ENCODE data around the gene G3BP1. TPM values are rescaled to one million over a fixed set of nuclear protein-coding genes. Genes with fewer than 3 reads are reported as not detected.

Gene G3BP1
- total and polyA plus RNA-seq, 9 of the 15 experiments (the other 6 are each of a cell fraction or from before 2014, with no cell fraction given), result 54.7 to 264 (median 105) TPM

- TF ChIP-seq, protein P1, sequence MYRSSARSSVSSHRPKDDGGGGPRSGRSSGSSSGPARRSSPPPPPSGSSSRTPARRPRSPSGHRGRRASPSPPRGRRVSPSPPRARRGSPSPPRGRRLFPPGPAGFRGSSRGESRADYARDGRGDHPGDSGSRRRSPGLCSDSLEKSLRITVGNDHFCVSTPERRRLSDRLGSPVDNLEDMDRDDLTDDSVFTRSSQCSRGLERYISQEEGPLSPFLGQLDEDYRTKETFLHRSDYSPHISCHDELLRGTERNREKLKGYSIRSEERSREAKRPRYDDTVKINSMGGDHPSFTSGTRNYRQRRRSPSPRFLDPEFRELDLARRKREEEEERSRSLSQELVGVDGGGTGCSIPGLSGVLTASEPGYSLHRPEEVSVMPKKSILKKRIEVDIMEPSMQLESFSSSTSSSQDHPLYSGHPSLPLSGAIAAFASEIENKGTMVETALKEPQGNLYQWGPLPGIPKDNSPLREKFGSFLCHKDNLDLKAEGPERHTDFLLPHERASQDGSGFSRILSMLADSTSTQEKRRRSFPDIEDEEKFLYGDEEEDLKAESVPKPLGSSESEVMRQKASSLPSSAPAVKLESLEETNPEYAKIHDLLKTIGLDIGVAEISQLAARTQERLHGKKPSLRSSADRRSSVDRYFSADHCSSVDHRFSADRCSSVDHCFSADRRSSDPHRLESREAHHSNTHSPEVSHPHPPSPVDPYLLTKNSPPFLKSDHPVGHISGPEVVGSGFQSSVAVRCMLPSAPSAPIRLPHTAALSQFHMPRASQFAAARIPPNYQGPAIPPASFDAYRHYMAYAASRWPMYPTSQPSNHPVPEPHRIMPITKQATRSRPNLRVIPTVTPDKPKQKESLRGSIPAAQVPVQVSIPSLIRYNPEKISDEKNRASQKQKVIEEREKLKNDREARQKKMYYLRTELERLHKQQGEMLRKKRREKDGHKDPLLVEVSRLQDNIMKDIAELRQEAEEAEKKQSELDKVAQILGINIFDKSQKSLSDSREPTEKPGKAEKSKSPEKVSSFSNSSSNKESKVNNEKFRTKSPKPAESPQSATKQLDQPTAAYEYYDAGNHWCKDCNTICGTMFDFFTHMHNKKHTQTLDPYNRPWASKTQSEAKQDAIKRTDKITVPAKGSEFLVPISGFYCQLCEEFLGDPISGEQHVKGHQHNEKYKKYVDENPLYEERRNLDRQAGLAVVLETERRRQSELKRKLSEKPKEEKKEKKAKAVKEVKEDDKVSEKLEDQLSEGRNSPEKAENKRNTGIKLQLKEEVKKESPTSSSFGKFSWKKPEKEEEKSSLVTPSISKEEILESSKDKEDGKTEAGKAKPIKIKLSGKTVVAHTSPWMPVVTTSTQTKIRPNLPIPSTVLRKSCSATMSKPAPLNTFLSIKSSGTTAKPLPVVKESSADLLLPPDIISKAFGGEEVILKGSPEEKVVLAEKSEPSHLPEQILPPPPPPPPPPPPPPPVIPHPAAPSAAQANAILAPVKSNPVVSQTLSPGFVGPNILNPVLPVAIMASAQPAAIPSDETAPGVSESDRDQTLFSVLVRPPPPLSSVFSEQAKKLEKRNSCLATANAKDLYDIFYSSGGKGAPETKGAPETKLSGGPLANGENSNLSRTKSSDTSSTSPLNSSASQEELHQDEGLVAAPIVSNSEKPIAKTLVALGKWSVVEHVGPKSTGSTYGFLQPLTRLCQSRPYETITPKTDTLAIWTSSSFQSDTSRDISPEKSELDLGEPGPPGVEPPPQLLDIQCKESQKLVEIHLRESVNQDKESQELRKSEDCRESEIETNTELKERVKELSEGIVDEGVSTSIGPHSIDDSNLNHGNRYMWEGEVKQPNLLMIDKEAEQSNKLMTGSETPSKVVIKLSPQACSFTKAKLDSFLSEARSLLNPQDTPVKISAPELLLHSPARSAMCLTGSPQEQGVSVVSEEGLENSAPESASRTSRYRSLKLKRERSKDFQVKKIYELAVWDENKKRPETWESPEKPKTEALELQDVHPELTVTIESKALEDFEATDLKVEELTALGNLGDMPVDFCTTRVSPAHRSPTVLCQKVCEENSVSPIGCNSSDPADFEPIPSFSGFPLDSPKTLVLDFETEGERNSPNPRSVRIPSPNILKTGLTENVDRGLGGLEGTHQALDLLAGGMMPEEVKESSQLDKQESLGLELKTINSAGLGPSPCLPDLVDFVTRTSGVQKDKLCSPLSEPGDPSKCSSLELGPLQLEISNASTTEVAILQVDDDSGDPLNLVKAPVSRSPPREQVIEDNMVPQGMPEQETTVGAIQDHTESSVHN (IDR thresholded peaks at IDR 0.05; ENCODE audit: borderline replicate concordance in 1 of 2, low read depth in 1 of 2), result no peak
- no peak for TF ChIP-seq TGIF2 (CRISPR knock-in tag; IDR thresholded peaks at IDR 0.05)
- TF ChIP-seq TCFL5 (CRISPR knock-in tag; conservative IDR thresholded peaks at IDR 0.05), result no peak
- TF ChIP-seq CXXC5 (CRISPR knock-in tag; IDR thresholded peaks at IDR 0.05), result no peak
- no peak for TF ChIP-seq CREBBP (IDR thresholded peaks at IDR 0.05; ENCODE audit: low read depth, low read length)
- peak; percentile 65; the same call in 1 of the 2 replicates for TF ChIP-seq ZNF384 (IDR thresholded peaks at IDR 0.05; ENCODE audit: low read depth, low read length)
- no peak for TF ChIP-seq RB1 (IDR thresholded peaks at IDR 0.05; ENCODE audit: low read depth)
- no peak for TF ChIP-seq BMI1 (IDR thresholded peaks at IDR 0.05; ENCODE audit: low read length)
- TF ChIP-seq POLR2AphosphoS2 (IDR thresholded peaks at IDR 0.05; ENCODE audit: low read length), result 0 out of 2 replicates have a peak, but pooled peaks have one; percentile 36
- TF ChIP-seq COPS2 (conservative IDR thresholded peaks at IDR 0.05), result no peak
- TF ChIP-seq KAT2B (IDR thresholded peaks at IDR 0.05; ENCODE audit: low read depth, low read length), result no peak
- TF ChIP-seq, protein P2, sequence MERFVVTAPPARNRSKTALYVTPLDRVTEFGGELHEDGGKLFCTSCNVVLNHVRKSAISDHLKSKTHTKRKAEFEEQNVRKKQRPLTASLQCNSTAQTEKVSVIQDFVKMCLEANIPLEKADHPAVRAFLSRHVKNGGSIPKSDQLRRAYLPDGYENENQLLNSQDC (CRISPR knock-in tag; IDR thresholded peaks at IDR 0.05), result no peak
- no peak for TF ChIP-seq CBX5 (IDR thresholded peaks at IDR 0.05; ENCODE audit: borderline replicate concordance, low read depth)
- no peak for TF ChIP-seq KHSRP (IDR thresholded peaks at IDR 0.05)
- TF ChIP-seq SMC3 (conservative IDR thresholded peaks at IDR 0.05; ENCODE audit: insufficient read depth, low read depth, low read length), result peak; percentile 61
- no peak for TF ChIP-seq ZNF445 (CRISPR knock-in tag; IDR thresholded peaks at IDR 0.05; ENCODE audit: low read depth)
- TF ChIP-seq, protein P3, sequence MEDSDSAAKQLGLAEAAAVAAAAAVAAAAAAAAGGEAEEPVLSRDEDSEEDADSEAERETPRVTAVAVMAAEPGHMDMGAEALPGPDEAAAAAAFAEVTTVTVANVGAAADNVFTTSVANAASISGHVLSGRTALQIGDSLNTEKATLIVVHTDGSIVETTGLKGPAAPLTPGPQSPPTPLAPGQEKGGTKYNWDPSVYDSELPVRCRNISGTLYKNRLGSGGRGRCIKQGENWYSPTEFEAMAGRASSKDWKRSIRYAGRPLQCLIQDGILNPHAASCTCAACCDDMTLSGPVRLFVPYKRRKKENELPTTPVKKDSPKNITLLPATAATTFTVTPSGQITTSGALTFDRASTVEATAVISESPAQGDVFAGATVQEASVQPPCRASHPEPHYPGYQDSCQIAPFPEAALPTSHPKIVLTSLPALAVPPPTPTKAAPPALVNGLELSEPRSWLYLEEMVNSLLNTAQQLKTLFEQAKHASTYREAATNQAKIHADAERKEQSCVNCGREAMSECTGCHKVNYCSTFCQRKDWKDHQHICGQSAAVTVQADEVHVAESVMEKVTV (CRISPR knock-in tag; IDR thresholded peaks at IDR 0.05), result peak; percentile 48
Measured at GRCh38 chr5:151740336-151740942, 31.3 kb upstream of the G3BP1 start (continued).

Measured in K562 (cell line).